ENCODE data around the gene NMB. TPM values are rescaled to one million over a fixed set of nuclear protein-coding genes. Genes with fewer than 3 reads are reported as not detected.

NMB gene
- total and polyA plus RNA-seq, 2 experiments from 2014 or later = 18.1 to 22.0 TPM

DNA sequence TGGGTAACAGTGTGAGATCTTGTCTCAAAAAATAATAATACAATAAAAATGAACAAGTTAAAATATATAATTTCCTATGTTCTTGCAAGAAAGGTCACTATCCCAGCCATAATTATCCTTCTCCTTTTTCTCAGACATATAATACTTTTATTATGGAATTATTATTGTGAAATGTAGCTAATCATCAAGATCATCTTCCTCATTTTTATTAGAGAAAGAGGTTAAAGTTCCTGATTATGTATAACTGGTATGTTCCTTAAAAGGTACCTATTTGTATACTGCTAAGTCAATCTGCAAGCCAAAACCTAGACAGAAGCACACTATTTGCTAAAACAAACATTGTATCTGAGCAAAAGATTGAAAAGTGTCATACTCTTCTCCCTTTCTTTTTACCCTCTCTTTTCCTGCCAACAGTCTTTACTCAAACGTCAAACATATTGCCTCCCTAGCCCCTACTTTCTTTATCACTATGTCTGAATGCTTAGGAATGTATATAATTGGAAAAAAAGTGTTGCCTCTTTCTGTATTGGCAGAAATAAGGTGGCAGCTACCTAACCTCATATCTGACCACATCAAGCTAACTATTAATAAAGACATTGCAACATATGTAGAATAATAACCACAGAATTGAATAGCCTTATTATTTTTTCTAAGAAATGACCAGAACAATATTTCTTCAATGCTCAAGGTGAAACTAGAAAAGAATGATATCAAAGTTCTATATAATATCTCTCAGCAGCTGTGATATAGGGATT, 39.4 kb upstream of the NMB start:
- H3K4me2 ChIP-seq = no peak overlapping the region
- H3K36me3 ChIP-seq (ENCODE audit: insufficient read depth) = no peaks in the 10 kb centered on the region
- no peaks in the 10 kb centered on the region for H3K4me1 ChIP-seq (ENCODE audit: insufficient read depth)
- Mint-ChIP-seq H3K4me1 (no peaks in the 10 kb centered on the region), H3K27ac (no peak overlapping the region), H3K27me3 (ENCODE audit: insufficient read depth, low read depth, poor library complexity) (peaks cover 2% of the 10 kb centered on the region), H3K36me3 (ENCODE audit: low read depth) (peaks cover under 1% of the 10 kb centered on the region; the same call in 2 of the 3 replicates), H3K9me3 (no peaks in the 10 kb centered on the region), H3K4me3 (no peak overlapping the region)
- H3K27ac ChIP-seq (ENCODE audit: low read depth) = no peak overlapping the region
- no peaks in the 10 kb centered on the region for H3F3A ChIP-seq (replicated peaks; ENCODE audit: low read depth)
- TF ChIP-seq, protein P1, sequence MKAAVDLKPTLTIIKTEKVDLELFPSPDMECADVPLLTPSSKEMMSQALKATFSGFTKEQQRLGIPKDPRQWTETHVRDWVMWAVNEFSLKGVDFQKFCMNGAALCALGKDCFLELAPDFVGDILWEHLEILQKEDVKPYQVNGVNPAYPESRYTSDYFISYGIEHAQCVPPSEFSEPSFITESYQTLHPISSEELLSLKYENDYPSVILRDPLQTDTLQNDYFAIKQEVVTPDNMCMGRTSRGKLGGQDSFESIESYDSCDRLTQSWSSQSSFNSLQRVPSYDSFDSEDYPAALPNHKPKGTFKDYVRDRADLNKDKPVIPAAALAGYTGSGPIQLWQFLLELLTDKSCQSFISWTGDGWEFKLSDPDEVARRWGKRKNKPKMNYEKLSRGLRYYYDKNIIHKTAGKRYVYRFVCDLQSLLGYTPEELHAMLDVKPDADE (IDR thresholded peaks at IDR 0.05) = no peak
- TF ChIP-seq ZNF331 (CRISPR knock-in tag; IDR thresholded peaks at IDR 0.05; ENCODE audit: low read depth) = no peak
- TF ChIP-seq, protein P2, sequence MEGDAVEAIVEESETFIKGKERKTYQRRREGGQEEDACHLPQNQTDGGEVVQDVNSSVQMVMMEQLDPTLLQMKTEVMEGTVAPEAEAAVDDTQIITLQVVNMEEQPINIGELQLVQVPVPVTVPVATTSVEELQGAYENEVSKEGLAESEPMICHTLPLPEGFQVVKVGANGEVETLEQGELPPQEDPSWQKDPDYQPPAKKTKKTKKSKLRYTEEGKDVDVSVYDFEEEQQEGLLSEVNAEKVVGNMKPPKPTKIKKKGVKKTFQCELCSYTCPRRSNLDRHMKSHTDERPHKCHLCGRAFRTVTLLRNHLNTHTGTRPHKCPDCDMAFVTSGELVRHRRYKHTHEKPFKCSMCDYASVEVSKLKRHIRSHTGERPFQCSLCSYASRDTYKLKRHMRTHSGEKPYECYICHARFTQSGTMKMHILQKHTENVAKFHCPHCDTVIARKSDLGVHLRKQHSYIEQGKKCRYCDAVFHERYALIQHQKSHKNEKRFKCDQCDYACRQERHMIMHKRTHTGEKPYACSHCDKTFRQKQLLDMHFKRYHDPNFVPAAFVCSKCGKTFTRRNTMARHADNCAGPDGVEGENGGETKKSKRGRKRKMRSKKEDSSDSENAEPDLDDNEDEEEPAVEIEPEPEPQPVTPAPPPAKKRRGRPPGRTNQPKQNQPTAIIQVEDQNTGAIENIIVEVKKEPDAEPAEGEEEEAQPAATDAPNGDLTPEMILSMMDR (conservative IDR thresholded peaks at IDR 0.05; ENCODE audit: low read depth in 2 of 2) = no peak
- no peak for TF ChIP-seq POLR2AphosphoS5 (IDR thresholded peaks at IDR 0.05; ENCODE audit: low read depth)
- TF ChIP-seq EZH2 (IDR thresholded peaks at IDR 0.05; ENCODE audit: low read depth, unreplicated experiment) = no peak
- no peak for TF ChIP-seq STAT1 (IDR thresholded peaks at IDR 0.05; ENCODE audit: unreplicated experiment)
- no peak for TF ChIP-seq CREB1 (CRISPR knock-in tag; IDR thresholded peaks at IDR 0.05; ENCODE audit: low read depth)
- no peak for TF ChIP-seq NANOG (IDR thresholded peaks at IDR 0.05; ENCODE audit: borderline replicate concordance)
- TF ChIP-seq EZH2phosphoT487 (IDR thresholded peaks at IDR 0.05; ENCODE audit: unreplicated experiment) = no peak
- TF ChIP-seq ZNF114 (CRISPR knock-in tag; IDR thresholded peaks at IDR 0.05) = no peak
- no peak for TF ChIP-seq JUNB (IDR thresholded peaks at IDR 0.05; ENCODE audit: unreplicated experiment)
- TF ChIP-seq, protein P3, sequence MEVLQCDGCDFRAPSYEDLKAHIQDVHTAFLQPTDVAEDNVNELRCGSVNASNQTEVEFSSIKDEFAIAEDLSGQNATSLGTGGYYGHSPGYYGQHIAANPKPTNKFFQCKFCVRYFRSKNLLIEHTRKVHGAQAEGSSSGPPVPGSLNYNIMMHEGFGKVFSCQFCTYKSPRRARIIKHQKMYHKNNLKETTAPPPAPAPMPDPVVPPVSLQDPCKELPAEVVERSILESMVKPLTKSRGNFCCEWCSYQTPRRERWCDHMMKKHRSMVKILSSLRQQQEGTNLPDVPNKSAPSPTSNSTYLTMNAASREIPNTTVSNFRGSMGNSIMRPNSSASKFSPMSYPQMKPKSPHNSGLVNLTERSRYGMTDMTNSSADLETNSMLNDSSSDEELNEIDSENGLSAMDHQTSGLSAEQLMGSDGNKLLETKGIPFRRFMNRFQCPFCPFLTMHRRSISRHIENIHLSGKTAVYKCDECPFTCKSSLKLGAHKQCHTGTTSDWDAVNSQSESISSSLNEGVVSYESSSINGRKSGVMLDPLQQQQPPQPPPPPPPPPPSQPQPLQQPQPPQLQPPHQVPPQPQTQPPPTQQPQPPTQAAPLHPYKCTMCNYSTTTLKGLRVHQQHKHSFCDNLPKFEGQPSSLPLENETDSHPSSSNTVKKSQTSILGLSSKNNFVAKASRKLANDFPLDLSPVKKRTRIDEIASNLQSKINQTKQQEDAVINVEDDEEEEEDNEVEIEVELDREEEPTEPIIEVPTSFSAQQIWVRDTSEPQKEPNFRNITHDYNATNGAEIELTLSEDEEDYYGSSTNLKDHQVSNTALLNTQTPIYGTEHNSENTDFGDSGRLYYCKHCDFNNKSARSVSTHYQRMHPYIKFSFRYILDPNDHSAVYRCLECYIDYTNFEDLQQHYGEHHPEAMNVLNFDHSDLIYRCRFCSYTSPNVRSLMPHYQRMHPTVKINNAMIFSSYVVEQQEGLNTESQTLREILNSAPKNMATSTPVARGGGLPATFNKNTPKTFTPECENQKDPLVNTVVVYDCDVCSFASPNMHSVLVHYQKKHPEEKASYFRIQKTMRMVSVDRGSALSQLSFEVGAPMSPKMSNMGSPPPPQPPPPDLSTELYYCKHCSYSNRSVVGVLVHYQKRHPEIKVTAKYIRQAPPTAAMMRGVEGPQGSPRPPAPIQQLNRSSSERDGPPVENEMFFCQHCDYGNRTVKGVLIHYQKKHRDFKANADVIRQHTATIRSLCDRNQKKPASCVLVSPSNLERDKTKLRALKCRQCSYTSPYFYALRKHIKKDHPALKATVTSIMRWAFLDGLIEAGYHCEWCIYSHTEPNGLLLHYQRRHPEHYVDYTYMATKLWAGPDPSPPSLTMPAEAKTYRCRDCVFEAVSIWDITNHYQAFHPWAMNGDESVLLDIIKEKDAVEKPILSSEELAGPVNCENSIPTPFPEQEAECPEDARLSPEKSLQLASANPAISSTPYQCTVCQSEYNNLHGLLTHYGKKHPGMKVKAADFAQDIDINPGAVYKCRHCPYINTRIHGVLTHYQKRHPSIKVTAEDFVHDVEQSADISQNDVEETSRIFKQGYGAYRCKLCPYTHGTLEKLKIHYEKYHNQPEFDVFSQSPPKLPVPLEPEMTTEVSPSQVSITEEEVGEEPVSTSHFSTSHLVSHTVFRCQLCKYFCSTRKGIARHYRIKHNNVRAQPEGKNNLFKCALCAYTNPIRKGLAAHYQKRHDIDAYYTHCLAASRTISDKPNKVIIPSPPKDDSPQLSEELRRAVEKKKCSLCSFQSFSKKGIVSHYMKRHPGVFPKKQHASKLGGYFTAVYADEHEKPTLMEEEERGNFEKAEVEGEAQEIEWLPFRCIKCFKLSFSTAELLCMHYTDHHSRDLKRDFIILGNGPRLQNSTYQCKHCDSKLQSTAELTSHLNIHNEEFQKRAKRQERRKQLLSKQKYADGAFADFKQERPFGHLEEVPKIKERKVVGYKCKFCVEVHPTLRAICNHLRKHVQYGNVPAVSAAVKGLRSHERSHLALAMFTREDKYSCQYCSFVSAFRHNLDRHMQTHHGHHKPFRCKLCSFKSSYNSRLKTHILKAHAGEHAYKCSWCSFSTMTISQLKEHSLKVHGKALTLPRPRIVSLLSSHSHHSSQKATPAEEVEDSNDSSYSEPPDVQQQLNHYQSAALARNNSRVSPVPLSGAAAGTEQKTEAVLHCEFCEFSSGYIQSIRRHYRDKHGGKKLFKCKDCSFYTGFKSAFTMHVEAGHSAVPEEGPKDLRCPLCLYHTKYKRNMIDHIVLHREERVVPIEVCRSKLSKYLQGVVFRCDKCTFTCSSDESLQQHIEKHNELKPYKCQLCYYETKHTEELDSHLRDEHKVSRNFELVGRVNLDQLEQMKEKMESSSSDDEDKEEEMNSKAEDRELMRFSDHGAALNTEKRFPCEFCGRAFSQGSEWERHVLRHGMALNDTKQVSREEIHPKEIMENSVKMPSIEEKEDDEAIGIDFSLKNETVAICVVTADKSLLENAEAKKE (CRISPR knock-in tag; IDR thresholded peaks at IDR 0.05) = no peak
- peaks cover 63% of the 10 kb centered on the region for H4K20me1 ChIP-seq (replicated peaks; ENCODE audit: insufficient read depth)
- H2AFZ ChIP-seq = no peak overlapping the region
- H3K9me2 ChIP-seq (ENCODE audit: insufficient read depth) = no peaks in the 10 kb centered on the region
- ATAC-seq = no peak
- H3K4me3 ChIP-seq = no peak overlapping the region
- no peak for DNase-seq (ENCODE audit: low spot score)
- H3K79me2 ChIP-seq (replicated peaks; ENCODE audit: insufficient read depth) = peaks cover 100% of the 10 kb centered on the region
- no peaks in the 10 kb centered on the region for H3K27me3 ChIP-seq (ENCODE audit: insufficient read depth)
